ENCODE measurements around the gene LCLAT1.

The LCLAT1 gene

GRCh38 chr2:30447149-30448045 is at the start of gene LCLAT1:
Gene LCLAT1 (plus strand): TSS chr2:30447246. CDS start chr2:30525591, 78,345 bp downstream.
- peak; percentile 78 to 89 (median 86) for DNase-seq

GRCh38 chr2:30398084-30398873 is 48.8 kb upstream of the LCLAT1 start:
- no peak for DNase-seq

- no peak for DNase-seq
Measured at GRCh38 chr2:30400151-30400954, 46.7 kb upstream of the LCLAT1 start.

GRCh38 chr2:30402441-30403182 is 44.4 kb upstream of the LCLAT1 start:
- DNase-seq: no peak

GRCh38 chr2:30403592-30404312 is 43.3 kb upstream of the LCLAT1 start:
- no peak for DNase-seq

- peak in 1 of 6 experiments; percentile 12 for DNase-seq
Measured at GRCh38 chr2:30404319-30405259, 42.5 kb upstream of the LCLAT1 start.

- DNase-seq: no peak
Measured at GRCh38 chr2:30405260-30405605, 41.8 kb upstream of the LCLAT1 start.

- no peak for DNase-seq
Measured at GRCh38 chr2:30406853-30407252, 40.2 kb upstream of the LCLAT1 start.

- no peak for DNase-seq
Measured at GRCh38 chr2:30408961-30409387, 38.1 kb upstream of the LCLAT1 start.

GRCh38 chr2:30410217-30410616 is 36.8 kb upstream of the LCLAT1 start:
- DNase-seq: no peak

GRCh38 chr2:30412047-30412683 is 34.9 kb upstream of the LCLAT1 start:
- no peak for DNase-seq

GRCh38 chr2:30412684-30413570 is 34.1 kb upstream of the LCLAT1 start:
- no peak for DNase-seq

- DNase-seq: no peak
Measured at GRCh38 chr2:30414961-30415360, 32.1 kb upstream of the LCLAT1 start.

GRCh38 chr2:30417253-30417652 is 29.8 kb upstream of the LCLAT1 start:
- no peak for DNase-seq

- DNase-seq: peak in 1 of 6 experiments; percentile 48
Measured at GRCh38 chr2:30421026-30421603, 25.9 kb upstream of the LCLAT1 start.

GRCh38 chr2:30421604-30422443 is 25.2 kb upstream of the LCLAT1 start:
- DNase-seq: peak in 4 of 6 experiments; percentile 13 to 40 (median 26)

GRCh38 chr2:30422444-30423040 is 24.5 kb upstream of the LCLAT1 start:
- DNase-seq: peak; percentile 51 to 84 (median 64)

Measured in stimulated activated naive CD4-positive, alpha-beta T cell (primary cell).